Measurements from ENCODE around the gene SYTL3.
"Not testable (repeated sequence)": the region's sequence is repeated elsewhere in the genome, so short reads cannot be mapped to it uniquely, and the experiment has no call there.

SYTL3 gene

GRCh38 chr6:158688860-158689259 is 39.0 kb downstream of the SYTL3 start:
- DNase-seq (ENCODE audit: low read depth, low spot score), result no peak

GRCh38 chr6:158694913-158695312 is 45.1 kb downstream of the SYTL3 start:
- DNase-seq (ENCODE audit: low read depth, low spot score), result no peak

GRCh38 chr6:158697811-158698210 is 48.0 kb downstream of the SYTL3 start:
- no peak for DNase-seq (ENCODE audit: low read depth, low spot score)

GRCh38 chr6:158698931-158699330 is 49.1 kb downstream of the SYTL3 start:
- no peak for DNase-seq (ENCODE audit: low read depth, low spot score)

DNA sequence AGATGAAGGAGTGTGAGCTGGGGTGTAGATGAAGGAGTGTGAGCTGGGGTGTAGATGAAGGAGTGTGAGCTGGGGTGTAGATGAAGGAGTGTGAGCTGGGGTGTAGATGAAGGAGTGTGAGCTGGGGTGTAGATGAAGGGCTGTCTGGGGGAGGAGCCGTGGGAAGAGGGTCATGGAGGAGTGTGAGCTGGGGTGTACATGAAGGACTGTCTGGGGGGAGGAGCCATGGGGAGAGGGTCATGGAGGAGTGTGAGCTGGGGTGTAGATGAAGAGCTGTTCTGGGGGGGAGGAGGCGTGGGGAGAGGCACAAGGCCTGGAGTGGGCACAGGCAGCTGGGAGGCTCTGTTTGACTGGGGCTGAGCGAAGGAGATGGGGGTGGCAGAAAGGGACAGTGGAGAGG is 51.4 kb downstream of the SYTL3 start:
- DNase-seq (ENCODE audit: low read depth, low spot score), result not testable (repeated sequence)

DNA sequence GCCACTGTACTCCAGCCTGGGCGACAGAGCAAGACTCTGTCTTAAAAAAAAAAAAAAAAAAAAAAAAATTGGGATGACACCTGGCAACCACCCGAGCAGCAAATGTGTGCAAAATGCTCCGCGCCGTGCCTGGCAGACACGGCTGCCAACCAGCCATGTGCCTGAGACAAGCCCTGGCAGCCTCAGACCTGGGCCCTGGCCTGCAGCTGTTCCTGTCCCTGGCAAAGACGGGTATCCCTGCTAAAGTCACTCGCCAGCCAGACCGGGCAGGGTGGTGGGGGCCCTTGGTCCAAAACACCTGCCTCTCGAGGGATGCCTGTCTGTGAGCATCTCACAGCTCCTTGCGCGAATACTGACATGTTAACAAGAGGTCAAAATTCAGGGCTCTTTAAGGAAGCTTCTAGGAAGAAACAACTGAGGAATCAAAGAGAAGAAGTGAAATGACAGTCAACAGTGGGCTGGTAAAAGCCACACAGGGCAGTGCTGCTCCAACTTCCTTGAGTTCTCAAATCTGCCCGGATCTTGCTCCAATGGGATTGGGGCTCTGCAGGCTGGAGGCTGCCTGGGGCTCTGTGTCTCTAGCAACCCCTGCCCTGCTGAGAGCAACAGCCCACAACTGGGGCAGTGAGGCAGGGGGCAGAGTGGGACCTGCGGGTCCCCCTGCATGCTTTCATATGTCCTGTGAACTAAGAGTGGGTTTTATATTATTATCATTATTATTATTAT is 53.4 kb downstream of the SYTL3 start:
- DNase-seq (ENCODE audit: low read depth, low spot score), result no peak

GRCh38 chr6:158703837-158704822 is 54.3 kb downstream of the SYTL3 start:
- peak; percentile 54 for DNase-seq (ENCODE audit: low read depth, low spot score)

DNA sequence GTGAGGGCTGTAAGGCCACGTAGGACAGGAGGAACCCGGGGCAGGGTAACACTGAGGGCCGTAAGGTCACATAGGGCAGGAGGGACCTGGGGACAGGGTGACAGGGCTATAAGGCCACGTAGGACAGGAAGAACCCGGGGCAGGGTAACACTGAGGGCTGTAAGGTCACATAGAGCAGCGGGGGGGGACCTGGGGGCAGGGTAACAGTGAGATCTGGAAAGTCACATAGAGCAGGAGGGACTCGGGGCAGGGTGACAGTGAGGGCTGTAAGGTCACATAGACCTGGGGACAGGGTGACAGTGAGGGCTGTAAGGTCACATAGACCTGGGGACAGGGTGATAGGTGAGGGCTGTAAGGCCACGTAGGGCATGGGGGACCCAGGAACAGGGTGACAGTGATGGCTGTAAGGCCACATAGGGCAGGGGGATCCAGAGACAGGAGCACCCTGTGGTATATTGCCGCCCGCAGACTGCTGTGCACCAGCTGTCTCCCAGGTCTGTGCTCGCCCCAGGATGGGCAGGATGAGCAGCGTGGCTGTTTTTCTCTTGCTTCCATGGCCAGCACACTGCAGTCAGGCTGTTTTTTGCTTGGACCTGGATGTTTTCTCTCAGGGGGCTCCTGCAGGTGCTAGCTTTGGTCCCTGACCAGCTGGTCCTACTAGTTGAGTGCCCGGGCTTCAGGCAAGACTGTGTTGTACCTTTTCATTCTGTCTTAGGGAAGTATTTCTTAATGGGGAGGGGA is 55.7 kb downstream of the SYTL3 start:
- DNase-seq (ENCODE audit: low read depth, low spot score), result no peak

DNA sequence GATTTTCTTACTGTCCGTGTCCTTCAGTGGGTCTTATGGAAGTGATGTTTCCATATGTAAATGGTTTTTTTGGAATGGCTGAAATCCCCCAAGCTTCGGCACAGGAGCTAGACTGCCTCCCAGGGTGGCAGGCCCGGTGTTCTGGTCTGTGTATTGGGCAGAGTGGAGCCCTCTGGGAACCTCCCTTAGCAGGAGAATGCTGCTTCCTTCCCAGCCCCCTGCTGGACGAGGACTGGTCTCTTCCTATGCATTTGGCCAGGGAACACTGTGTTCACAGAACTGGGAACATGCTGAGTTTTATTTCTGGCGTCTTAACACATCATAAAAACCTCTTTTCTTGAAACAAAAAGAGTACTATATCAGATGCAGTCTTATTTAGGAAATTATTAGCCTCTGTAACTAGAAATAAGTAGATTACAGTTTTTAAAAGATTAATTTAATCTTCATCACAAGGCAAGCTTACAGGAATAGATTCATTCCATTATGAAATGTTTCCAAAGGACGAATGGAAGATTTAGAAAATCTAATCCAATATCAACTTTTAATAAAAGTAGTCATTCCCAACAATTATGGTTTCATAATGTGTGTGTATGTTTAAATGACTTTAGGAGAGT is 56.6 kb downstream of the SYTL3 start:
- DNase-seq (ENCODE audit: low read depth, low spot score), result no peak

DNA sequence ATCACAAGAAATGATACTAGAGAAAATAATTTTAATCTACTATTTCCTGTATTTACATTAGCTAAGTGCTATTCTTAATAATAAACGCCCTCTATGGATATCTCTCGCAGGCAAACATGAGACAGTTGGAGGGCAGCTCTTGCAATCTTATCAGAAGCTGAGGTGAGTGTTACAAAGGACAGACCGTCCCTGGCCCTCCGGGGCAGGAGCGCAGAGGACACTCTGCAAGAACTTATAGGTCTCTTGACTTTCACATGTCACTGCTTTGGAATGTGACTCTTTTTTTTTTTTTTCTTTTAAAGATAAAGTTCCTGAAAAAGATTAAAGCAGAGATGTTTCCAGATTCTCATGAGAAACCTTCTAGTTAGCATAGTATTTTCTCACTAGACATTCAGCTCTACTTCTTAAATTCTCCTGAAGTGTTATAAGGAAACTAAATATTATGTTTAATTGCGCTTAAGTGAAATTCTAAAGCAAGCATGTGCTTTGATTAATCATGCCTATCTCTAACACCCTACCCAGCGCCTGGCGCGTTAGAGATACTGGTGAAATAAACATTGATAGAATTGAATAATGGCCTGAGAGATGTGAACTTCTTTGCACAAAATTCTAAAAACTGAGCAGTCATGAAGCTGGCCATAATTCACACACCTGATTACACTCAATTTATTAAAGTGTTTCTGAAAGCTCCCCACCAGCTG is 57.4 kb downstream of the SYTL3 start:
- DNase-seq (ENCODE audit: low read depth, low spot score), result no peak

- DNase-seq (ENCODE audit: low read depth, low spot score), result no peak
Measured at GRCh38 chr6:158707821-158708195, 58.0 kb downstream of the SYTL3 start.

DNA sequence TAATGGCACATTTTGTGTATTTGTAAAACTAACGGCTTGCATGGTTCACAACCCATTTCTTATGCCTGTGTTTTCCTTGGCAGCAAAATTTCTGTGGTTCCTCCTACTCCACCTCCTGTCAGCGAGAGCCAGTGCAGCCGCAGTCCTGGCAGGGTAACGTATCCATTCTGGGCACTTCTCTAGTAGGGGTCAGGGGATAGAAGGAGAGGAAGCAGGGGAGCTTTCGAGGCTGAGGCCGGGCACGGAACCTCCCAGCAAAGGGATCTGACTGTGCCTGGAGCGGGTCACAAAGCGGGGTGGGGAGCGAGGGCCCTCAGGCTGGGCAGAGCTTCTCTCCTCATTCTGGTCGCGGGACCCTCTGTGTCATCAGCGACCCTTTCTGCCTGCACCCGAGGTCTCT is 58.4 kb downstream of the SYTL3 start:
- DNase-seq (ENCODE audit: low read depth, low spot score), result no peak

DNA sequence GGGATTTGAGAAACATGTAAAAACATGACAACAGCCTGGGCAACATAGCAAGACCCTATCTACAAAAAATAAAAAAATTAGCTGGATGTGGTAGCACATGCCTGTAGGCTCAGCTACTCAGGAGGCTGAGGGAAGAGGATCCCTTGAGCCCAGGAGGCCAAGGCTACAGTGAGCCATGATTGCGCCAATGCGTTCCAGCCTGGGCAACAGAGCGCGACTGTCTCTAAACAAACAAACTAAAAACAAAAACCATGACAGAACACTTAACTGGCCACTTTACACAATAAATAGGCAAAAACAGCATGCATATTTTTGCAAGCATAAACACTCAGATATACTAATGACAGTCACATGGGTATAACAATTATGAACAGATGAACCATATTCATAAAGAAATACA is 60.0 kb downstream of the SYTL3 start:
- DNase-seq (ENCODE audit: low read depth, low spot score), result no peak

DNA sequence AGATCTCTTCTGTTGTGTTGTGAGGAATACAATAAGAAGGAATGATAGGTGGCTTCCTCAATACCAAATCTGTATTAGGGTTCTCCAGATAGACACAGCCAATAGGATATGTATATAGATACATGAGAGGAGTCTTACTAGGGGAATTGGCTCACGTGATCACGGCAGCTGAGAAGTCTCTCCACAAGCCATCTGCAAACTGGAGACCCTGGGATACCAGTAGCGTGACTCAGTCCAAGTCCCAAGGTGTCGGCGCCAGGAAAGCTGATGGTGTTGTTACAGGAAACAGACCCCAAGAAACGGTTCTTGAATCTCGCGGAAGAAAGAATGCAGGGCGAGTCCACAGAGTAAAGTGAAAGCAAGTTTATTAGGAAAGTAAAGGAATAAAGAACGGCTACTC is 61.4 kb downstream of the SYTL3 start:
- no peak for DNase-seq (ENCODE audit: low read depth, low spot score)

- no peak for DNase-seq (ENCODE audit: low read depth, low spot score)
Measured at GRCh38 chr6:158713469-158713868, 63.6 kb downstream of the SYTL3 start.

GRCh38 chr6:158714706-158715105 is 64.9 kb downstream of the SYTL3 start:
- DNase-seq (ENCODE audit: low read depth, low spot score), result no peak

DNA sequence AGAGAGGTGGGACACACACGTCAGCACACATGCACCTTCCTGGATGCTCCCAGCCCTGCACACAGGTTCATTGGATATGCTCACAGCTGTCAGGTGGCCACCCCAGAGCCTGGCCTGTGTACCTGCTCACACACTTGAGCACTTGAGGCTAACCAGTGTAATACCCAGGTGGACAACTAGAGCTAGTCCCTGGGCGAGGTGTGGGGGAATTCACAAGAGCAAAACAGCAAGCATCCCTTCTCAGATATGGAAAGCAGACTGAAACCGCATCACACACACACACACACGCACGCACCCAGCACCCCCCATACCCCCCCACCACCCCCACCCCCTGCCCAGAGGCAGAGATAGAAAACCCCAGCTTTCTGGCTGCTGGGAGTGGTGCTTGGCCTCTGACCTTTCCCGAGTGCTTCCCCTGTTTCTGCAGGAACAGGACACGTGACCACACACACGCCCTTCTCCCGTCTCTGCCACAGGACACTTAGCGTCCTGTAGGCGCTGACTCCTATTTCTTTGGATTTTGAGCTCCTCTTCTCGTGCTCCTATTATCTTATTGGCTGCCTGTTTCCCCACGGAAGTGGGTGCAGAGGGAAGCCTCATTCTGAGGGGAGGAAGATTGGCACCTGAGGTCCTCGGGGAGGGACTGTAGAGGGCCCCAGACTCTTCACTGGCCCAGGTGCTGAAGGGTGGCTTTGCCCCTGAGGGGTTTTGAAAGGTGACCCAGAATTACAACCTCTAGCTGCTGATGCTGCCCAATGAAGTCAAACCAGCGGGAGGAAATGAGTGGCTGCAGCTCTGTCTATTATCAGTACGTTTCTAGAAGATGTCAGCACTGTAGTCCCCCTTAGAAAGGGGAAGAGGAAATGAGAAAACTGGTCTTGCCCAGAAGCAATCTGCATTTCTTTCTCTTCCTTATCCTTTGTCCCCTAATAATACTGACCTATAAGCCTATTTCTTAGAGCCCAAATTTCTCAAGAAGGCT is 65.8 kb downstream of the SYTL3 start:
- DNase-seq (ENCODE audit: low read depth, low spot score), result no peak

DNA sequence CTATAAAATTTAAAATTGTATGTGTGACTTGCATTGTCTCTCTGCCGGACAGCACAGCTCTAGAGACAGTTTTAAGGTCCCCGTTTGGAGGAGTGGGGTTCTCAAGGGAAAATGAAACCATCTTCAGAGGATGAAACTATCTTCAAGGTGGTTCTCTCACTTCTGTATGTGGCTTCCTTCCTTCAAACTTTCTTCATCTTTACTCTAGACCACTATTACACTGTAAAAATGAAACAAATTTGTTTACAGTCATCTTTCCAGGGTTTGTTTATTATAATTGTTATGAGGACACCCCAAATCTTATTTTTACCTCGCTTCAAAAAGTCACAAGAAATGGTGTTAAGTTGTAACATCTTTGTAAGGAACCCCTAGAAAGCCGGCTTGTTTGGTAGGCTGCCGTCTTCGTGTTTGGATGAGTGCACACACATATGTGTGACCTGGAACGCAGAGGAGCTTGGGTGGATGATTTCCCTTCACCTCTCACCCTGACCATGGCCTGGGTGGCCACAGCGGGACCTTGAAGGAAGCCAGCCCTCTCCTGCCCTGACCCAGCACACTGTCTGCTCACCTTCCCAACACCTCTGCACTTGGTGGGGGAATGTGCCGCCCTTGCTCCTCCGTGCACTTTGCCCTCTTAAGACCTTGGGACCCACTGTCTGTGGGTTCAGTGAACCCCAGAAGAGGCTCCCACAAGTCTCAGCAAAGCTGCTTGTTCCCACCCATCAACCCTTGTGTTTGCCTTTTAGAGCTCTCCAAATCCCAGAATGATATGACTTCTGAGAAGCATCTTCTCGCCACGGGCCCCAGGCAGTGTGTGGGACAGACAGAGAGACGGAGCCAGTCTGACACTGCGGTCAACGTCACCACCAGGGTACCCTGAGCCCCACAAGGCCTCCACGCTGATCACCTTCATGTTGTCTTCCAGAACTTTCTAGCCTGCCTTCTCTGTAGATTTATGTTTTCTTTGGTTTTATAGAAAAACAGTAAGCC is 67.8 kb downstream of the SYTL3 start:
- no peak for DNase-seq (ENCODE audit: low read depth, low spot score)
